GM10248 (cell line): ENCODE data around the gene PRB4.

ENCODE experiments used
- CTCF ChIA-PET: fragments of 300-600 bp; sonication (Branson Sonifier 250); formaldehyde crosslinking; extraction: SDS; loops from one replicate; lab custom pipeline; 2021; ENCODE audit warnings: antibody characterized with exemption; lab: Yijun Ruan, JAX
- POLR2A ChIA-PET: fragments of 350-650 bp; sonication (Branson Sonifier 250); formaldehyde crosslinking; extraction: SDS; loops from one replicate; lab custom pipeline; 2020; ENCODE audit warnings: antibody characterized with exemption; lab: Yijun Ruan, JAX
- DNase-seq: peaks from one replicate; pipeline ENCODE4 v3.0.0; 2012; ENCODE audit errors: extremely low spot score
- CTCF ChIP-seq: IDR thresholded peaks from 2 replicates; pipeline ENCODE4 v1.5.1; 2012; ENCODE audit warnings: mild to moderate bottlenecking, low read depth; ENCODE audit errors: extremely low read depth, missing control alignments, control extremely low read depth

Gene PRB4

GRCh38 chr12:11307143-11307542 is 3.1 kb downstream of the PRB4 start:
- ChIA-PET POLR2A (no interaction called here), CTCF (no interaction called here)
- no peak for TF ChIP-seq CTCF
- DNase-seq: no peak

- POLR2A ChIA-PET: no interaction called here
- CTCF ChIA-PET: interaction anchor here (0.8 kb wide), 1 partner anchor 214 kb away, joined by 3 read pairs; no protein-coding TSS in a partner anchor
- TF ChIP-seq CTCF: no peak
- no peak for DNase-seq
Observed at GRCh38 chr12:11273449-11273848, 36.8 kb downstream of the PRB4 start.

- POLR2A ChIA-PET: no interaction called here
- CTCF ChIA-PET: no interaction called here
- TF ChIP-seq CTCF: no peak
- no peak for DNase-seq
Observed at GRCh38 chr12:11269607-11270006, 40.6 kb downstream of the PRB4 start, which contains the start of gene PRB3. Gene PRB3, minus strand, starts transcription at chr12:11269707. Its CDS starts 38 bp downstream, at chr12:11269669.

GRCh38 chr12:11264501-11264900 is 45.7 kb downstream of the PRB4 start:
- POLR2A ChIA-PET: no interaction called here
- CTCF ChIA-PET: no interaction called here

More at GRCh38 chr12:11264501-11264900, 45.7 kb downstream of the PRB4 start:
- no peak for DNase-seq
- no peak for TF ChIP-seq CTCF
